NT2/D1 (cell line): ENCODE results near the gene MYOCOS.

ENCODE experiments used
- DNase-seq: peaks from one replicate; pipeline ENCODE4 v3.0.0-alpha.2; 2011; ENCODE audit warnings: low read depth, low spot score
- H3K27me3 ChIP-seq: 2 replicates; pipeline ENCODE4 v1.6.0; 2011; ENCODE audit warnings: mild to moderate bottlenecking; ENCODE audit not compliant: insufficient read length, insufficient read depth
- H3K36me3 ChIP-seq: 2 replicates; pipeline ENCODE4 v1.6.1; 2011; ENCODE audit warnings: mild to moderate bottlenecking, low read length, mixed read lengths; ENCODE audit not compliant: insufficient read depth, insufficient read length
- H3K4me1 ChIP-seq: 2 replicates; pipeline ENCODE4 v1.5.1; 2011; ENCODE audit not compliant: insufficient read depth, insufficient read length
- H3K4me3 ChIP-seq: 2 replicates; pipeline ENCODE4 v1.5.1; 2011; ENCODE audit warnings: low read depth; ENCODE audit not compliant: insufficient read length
- H3K9ac ChIP-seq: 2 replicates; pipeline ENCODE4 v1.6.0; 2011; ENCODE audit warnings: low read depth; ENCODE audit not compliant: insufficient read length
- H3K9me3 ChIP-seq: 2 replicates; pipeline ENCODE4 v1.5.1; 2011; ENCODE audit warnings: mild to moderate bottlenecking, low read length; ENCODE audit not compliant: insufficient read depth
- SUZ12 ChIP-seq: IDR thresholded peaks from 2 replicates; pipeline ENCODE4 v1.6.1; 2011; ENCODE audit not compliant: insufficient read length, insufficient read depth; ENCODE audit errors: extremely low read depth
- YY1 ChIP-seq: IDR thresholded peaks from 2 replicates; pipeline ENCODE4 v1.6.1; 2011; ENCODE audit not compliant: insufficient read length, insufficient read depth
- ZNF274 ChIP-seq: IDR thresholded peaks from 2 replicates; pipeline ENCODE4 v1.6.1; 2011; ENCODE audit warnings: mild to moderate bottlenecking, low read depth, low read length

MYOCOS gene

GRCh38 chr1:171663854-171664575 lies 42.0 kb downstream of the MYOCOS start:
- no peaks in the 10 kb centered on the region for H3K27me3 ChIP-seq
- no peak overlapping the region for H3K9ac ChIP-seq
- TF ChIP-seq ZNF274 (no peak), SUZ12 (no peak), YY1 (no peak)
- H3K4me3 ChIP-seq: no peak overlapping the region
- peaks cover 3% of the 10 kb centered on the region for H3K4me1 ChIP-seq
- H3K9me3 ChIP-seq: no peaks in the 10 kb centered on the region
- H3K36me3 ChIP-seq: no peaks in the 10 kb centered on the region
- DNase-seq: no peak

- TF ChIP-seq YY1 (no peak), SUZ12 (no peak), ZNF274 (no peak)
- Histone ChIP-seq H3K36me3 (no peaks in the 10 kb centered on the region), H3K9ac (no peak overlapping the region), H3K4me3 (no peak overlapping the region), H3K27me3 (no peaks in the 10 kb centered on the region), H3K4me1 (peaks cover 3% of the 10 kb centered on the region), H3K9me3 (no peaks in the 10 kb centered on the region)
- DNase-seq: no peak
Measured at GRCh38 chr1:171664976-171665375, 42.9 kb downstream of the MYOCOS start.

- H3K4me3 ChIP-seq: no peak overlapping the region
- peaks cover 3% of the 10 kb centered on the region for H3K4me1 ChIP-seq
- no peak overlapping the region for H3K9ac ChIP-seq
- H3K36me3 ChIP-seq: no peaks in the 10 kb centered on the region
- no peaks in the 10 kb centered on the region for H3K9me3 ChIP-seq
- TF ChIP-seq ZNF274: no peak
- TF ChIP-seq YY1: no peak
- no peak for TF ChIP-seq SUZ12
- no peak for DNase-seq
- no peaks in the 10 kb centered on the region for H3K27me3 ChIP-seq
Measured at GRCh38 chr1:171666114-171666769, 44.2 kb downstream of the MYOCOS start.

- no peaks in the 10 kb centered on the region for H3K27me3 ChIP-seq
- peaks cover 3% of the 10 kb centered on the region for H3K4me1 ChIP-seq
- DNase-seq: no peak
- H3K4me3 ChIP-seq: no peak overlapping the region
- no peak overlapping the region for H3K9ac ChIP-seq
- H3K9me3 ChIP-seq: no peaks in the 10 kb centered on the region
- H3K36me3 ChIP-seq: no peaks in the 10 kb centered on the region
- TF ChIP-seq SUZ12 (no peak), ZNF274 (no peak), YY1 (no peak)
Measured at GRCh38 chr1:171668372-171668771, 46.3 kb downstream of the MYOCOS start.

- Histone ChIP-seq H3K9me3 (no peaks in the 10 kb centered on the region), H3K9ac (no peak overlapping the region), H3K4me1 (no peaks in the 10 kb centered on the region), H3K36me3 (no peaks in the 10 kb centered on the region), H3K27me3 (no peaks in the 10 kb centered on the region), H3K4me3 (no peak overlapping the region)
- no peak for DNase-seq
- TF ChIP-seq SUZ12: no peak
- no peak for TF ChIP-seq YY1
- TF ChIP-seq ZNF274: no peak
Measured at GRCh38 chr1:171670739-171671138, 48.7 kb downstream of the MYOCOS start.

- Histone ChIP-seq H3K4me1 (no peaks in the 10 kb centered on the region), H3K9ac (no peak overlapping the region), H3K27me3 (no peaks in the 10 kb centered on the region), H3K36me3 (no peaks in the 10 kb centered on the region), H3K9me3 (no peaks in the 10 kb centered on the region), H3K4me3 (no peak overlapping the region)
- DNase-seq: no peak
- TF ChIP-seq SUZ12 (no peak), ZNF274 (no peak), YY1 (no peak)
Measured at GRCh38 chr1:171674431-171675405, 52.7 kb downstream of the MYOCOS start.
